Measurements from ENCODE around the gene TRMT112.
"Not testable (repeated sequence)": the region's sequence is repeated elsewhere in the genome, so short reads cannot be mapped to it uniquely, and the experiment has no call there.

Gene TRMT112

DNA sequence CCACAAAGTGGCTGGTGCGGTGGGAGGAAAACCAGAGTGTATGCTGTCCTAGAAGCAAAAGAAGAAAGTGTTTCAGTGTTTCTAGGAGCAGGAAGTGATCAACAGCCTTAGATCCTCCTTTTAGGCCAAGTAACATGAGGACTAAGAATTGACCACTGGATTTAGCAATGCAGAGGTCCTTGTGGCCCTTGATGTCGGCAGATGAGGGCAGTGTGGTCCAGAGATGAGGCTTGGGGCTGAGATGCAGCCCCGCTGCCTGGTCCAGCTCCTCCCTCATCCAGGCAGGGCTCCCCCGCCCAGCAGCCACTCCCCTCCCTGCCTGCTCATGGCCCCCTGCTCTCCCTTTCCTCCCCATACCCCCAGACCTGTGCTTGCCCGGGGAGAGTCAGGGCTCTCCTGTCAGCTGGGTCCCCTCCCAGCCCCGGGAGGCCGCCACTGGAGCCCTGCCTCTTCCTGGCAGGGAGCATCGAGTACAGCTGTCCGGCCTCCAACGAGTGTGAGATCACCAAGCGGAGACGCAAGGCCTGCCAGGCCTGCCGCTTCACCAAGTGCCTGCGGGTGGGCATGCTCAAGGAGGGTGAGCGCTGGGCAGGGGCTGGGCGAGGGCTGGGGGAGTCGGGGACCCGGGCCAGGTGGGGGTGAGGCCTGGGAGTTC lies 3.7 kb downstream of the TRMT112 start:
- DNase-seq (ENCODE audit: low read depth, low spot score): no peak

DNA sequence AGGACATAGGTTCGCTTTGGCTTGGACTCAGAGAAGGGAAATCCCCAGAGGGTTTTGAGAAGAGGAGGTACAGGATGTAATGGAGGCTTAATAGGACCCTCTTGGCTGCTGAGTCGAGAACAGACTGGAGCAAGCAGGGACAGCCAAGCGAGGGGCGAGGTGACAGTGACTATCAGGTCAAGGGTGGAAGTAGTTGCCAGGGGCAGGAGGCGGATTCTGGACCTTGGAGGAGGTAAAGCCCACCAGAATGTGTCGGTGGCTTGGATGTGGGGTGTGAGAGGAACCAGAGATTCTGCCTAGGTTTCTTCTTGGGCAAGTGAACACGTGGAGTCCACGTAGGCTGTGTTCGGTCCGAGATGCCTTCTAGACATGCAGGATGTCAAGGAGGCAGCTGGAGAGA lies 4.4 kb downstream of the TRMT112 start:
- DNase-seq (ENCODE audit: low read depth, low spot score): no peak

DNA sequence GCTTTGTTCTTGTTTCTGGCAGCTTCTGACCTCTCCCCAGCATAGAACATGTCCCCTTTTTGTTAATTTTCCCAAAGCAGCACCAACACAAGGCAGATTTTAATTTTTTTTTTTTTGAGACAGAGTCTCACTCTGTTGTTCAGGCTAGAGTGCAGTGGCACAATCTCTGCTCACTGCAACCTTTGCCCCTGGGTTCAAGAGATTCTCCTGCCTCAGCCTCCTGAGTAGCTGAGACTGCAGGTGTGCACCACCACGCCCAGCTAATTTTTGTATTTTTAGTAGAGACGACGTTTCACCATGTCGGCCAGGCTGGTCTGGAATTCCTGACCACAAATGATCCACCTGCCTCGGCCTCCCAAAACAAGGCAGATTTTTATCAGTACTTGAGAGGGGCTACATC lies 9.6 kb downstream of the TRMT112 start:
- not testable (repeated sequence) for DNase-seq (ENCODE audit: low read depth, low spot score)

DNA sequence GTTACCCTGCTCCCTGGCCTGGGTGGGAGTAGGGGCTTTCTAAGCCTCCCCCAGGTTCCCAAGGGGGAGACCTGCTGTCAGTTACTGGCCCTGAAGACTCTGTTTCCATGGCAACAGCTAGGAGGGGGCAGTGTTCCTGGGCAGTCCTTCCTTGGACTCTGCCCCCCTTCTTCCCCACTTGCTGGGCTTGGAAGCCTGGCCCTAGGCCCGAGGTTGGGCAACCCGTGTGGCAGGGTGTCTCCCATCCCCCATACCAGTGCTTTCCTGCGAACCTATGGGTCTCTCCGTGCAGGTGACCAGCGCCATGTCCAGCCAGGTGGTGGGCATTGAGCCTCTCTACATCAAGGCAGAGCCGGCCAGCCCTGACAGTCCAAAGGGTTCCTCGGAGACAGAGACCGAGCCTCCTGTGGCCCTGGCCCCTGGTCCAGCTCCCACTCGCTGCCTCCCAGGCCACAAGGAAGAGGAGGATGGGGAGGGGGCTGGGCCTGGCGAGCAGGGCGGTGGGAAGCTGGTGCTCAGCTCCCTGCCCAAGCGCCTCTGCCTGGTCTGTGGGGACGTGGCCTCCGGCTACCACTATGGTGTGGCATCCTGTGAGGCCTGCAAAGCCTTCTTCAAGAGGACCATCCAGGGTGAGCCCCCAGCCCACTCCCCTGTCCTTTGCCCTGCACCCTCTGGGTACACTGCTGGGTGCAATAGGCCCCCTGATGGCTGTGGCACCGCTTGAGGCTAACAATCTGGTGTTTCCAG lies 10.3 kb downstream of the TRMT112 start:
- no peak for DNase-seq (ENCODE audit: low read depth, low spot score)

DNA sequence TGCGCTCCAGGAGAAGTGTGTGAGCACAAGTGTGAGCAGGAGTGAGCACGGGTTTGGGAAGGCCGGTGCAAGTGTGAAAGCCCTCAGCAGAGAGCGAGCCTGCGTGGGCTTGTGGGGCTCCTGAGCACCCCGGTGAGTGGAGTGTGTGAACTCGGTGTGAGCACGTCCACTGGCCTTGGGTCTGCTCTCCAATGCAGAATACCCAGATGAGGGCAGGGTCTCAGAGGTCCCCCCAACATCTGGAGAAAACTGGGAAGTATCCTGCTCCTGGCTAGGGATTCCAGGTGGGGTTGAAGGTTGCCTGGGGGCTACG lies 10.8 kb downstream of the TRMT112 start:
- no peak for DNase-seq (ENCODE audit: low read depth, low spot score)

DNA sequence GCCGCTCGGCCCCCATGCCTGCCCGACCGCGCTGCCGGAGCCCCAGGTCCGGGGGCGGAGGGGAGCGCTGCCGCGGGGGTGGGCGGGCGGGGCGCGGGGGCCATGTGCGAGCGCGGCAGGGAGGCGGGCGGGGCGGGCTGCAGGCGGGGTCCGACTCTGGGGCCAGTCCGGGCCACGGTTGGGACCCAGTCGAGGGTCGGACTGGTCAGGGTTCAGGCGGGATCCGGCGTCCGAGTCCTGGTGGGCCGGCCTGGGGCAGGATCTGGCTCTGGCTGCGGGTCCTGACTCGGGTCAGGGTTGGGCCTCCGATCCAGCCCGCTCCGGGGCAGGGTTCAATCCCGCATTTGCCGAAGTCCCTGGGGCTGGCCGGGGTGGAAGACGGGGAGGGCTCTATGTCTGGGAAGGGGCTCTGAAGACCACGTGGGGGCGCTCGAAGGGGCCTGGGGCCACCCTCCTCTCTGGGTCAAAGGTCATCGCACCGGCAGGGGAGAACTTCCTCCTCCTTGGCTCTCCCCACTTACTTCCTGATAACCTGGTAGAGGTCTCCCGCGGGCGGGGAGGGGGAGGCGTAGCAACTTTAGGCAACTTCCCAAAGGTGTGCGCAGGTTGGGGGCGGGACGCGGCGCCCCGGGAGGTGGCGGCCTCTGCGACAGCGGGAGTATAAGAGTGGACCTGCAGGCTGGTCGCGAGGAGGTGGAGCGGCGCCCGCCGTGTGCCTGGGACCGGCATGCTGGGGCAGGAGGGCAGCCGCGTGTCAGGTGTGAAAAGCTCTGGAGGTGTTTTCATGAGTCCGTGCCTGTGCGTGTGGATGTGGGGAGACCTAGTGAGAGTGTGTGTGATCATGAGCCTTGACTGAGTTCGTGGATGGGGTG lies 11.4 kb downstream of the TRMT112 start:
- no peak for DNase-seq (ENCODE audit: low read depth, low spot score)

DNA sequence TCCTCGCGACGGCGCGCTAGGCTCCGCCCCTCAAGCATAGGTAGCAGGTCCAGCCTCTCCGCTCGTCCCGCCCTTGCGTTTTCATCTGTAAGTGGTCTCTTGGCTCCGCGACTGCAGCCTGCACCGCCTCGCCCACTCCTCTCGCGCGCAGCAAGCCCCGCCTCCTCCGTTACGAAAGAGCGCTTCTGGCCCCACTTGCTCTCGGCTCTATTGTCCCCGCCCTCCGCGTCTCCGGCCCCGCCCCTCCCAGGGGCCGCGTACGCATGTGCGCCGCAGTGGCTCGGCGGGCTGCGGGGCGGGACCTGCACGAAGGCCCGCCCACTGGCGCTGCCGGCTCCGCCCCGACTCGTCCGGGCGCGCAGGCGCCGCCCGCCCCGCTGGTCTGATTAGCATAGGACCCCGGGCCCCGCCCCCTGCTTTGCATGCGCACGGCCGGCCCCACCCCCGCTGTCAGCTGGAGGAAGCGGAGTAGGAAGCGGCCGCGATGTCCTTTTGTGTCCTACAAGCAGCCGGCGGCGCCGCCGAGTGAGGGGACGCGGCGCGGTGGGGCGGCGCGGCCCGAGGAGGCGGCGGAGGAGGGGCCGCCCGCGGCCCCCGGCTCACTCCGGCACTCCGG lies 12.2 kb downstream of the TRMT112 start, which contains the start of gene ESRRA:
ESRRA (plus strand) TSS at position 450 of the 616 bp plus-strand sequence. CDS start 1,656 bp downstream, outside the sequence.
- DNase-seq (ENCODE audit: low read depth, low spot score): peak; percentile 92

DNA sequence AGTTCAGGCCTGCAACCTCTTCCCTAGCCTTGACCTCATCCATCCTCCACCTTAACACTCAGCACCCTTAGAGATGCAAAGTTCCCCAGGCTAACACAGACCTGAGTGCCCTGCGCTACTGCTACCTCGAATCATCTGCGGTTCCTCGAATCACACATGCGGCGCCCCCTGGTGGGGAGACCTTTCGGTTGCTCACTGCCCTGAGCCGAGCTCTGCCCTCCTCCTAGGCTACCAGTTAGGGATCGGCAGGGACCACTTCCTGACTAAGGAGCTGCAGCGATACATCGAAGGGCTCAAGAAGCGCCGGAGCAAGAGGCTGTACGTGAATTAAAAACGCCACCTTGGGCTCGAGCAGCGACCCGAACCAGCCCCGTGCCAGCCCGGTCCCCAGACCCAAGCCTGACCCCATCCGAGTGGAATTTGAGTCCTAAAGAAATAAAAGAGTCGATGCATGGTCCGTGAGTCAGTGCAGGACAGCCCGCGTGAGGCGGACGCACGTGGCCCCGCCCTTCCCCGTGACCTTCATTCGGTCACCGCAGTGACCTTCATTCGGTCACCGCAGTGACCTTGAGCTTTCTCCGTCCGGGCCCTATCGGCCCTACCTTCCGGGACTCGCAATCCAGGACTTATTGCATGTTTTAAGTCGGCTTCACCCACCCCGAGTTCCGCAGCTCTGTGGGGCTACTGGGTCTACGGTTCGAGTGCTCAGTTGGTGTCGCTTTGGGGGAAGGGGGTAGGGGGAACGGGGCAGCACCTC lies 12.9 kb downstream of the TRMT112 start:
- DNase-seq (ENCODE audit: low read depth, low spot score): peak; percentile 69

DNA sequence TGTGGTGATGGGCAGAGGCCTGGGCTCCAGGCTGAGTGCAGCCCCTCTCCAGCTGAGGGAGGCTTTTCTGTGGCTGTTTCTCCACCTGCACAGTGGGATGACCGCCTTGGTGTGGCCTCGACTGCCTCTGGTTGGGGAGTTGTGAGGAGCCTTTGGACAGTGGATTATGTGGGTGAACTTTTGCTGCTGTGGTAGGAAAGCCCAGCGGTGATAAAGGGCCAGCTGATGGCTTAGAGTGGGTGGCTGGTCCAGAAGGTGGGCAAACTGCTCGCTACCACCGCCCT lies 13.4 kb downstream of the TRMT112 start:
- DNase-seq (ENCODE audit: low read depth, low spot score): no peak

DNA sequence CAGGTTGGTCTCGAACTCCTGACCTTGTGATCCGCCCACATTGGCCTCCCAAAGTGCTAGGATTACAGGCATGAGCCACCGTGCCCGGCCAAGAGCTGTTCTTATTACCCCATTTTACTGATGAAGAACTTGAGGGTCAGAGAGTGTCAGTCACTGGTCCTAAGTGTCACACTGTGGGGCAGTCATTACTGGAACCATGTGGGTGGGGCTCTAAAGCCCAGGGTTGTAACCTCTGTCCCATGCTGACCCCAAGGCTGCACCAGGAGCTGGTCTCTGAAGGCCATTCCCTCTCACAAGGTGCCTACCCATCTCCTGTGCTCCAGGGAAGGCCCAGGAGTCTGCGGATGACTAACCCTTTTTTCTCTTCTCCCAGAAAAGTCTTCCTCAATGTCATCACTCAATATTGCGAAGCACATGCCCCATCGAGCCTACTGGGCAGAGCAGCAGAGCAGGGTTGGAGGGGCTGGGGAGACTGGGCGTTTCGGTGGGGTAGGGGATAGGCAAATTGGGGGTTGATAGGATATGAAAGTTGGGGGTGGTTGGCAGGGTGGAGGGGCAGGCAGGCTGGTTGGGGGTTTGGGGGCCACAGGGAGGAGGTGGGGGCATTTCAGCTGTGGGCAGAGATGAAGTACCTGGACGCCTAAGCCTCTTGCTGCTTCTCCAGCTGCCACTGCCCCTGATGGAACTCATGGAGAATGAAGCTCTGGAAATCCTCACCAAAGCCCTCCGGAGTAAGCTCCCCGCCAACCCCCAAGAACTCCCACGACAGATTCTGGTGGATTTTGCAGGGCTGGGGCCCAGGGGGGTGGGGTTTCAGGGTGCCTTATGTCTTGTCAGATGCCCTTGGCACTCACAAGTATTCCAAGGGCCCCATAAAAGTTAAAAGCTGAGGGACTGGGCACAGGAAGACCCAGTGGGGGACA lies 14.0 kb downstream of the TRMT112 start:
- no peak for DNase-seq (ENCODE audit: low read depth, low spot score)

DNA sequence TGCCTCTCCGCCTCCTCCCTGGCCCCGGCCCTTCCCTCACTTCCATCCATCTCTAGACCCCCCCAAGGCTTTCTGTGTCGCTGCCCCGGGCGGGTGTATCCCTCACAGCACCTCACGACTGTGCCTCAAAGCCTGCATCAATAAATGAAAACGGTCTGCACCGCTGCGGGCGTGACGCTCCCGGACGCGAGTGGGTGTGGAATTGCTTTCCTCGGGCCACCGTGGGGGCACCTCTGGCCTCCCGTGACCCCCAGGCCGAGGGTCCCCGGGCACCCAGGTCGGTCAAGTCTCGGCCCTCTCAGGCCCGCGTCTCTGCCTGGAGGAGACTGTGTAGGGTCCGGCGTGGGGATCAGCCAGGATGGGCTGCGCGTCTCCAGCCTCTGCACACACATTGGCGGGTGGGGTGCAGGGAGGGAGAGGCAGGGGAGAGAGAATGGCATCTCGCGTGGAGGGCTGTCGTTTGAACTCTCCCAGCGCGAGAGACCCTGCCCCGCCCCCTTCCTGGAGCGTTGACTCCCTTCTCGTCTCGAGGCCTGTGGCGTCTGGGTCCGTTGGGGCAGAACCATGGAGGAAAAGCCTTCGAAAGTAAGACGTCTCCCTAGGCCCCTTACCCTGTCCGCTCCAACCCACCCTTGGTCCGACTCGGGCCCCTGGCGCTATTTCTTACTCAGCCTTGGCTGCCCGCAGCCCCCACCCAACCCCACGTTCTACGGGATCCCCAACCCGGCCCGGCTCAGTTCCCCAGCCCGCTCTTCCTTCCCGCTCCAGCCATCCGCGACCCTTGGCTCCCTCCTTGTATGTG lies 17.3 kb downstream of the TRMT112 start, which contains the start of gene CATSPERZ:
CATSPERZ (plus strand) TSS at position 512 of the 802 bp plus-strand sequence; CDS start at position 565, 53 bp downstream.
- no peak for DNase-seq (ENCODE audit: low read depth, low spot score)

DNA sequence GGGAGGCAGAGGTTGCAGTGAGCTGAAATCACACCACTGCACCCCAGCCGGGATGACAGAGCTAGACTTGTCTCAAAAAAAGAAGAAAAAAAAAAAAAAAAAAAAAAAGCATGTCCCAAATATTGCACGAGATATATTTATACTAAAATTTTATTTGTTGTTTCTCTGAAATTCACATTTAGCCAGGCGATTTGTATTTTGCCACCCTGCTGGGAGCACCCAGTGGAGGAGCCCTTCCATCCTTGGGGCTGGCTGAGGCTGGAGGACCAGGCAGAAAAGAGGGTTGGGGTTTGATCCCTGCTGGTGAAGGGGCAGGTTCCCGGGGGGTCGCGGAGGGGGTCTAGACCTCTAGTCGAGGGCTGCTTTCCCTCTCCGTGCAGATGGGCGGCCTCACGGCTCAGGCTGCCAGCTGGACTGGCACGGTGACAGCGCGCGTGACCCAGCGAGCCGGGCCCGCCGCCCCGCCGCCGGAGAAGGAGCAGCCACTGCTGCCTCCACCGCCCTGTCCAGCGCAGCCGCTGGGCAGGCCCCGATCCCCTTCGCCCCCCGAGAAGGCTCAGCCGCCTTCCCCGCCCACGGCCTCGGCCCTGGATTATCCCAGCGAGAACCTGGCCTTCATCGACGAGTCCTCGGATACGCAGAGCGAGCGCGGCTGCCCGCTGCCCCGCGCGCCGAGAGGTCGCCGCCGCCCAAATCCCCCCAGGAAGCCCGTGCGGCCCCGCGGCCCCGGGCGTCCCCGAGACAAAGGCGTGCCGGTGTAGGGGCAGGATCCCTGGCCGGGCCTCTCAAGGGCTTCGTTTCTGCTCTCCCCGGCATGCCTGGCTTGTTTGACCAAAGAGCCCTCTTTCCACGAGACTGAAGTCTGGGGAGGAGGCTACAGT lies 18.2 kb downstream of the TRMT112 start:
- no peak for DNase-seq (ENCODE audit: low read depth, low spot score)

DNA sequence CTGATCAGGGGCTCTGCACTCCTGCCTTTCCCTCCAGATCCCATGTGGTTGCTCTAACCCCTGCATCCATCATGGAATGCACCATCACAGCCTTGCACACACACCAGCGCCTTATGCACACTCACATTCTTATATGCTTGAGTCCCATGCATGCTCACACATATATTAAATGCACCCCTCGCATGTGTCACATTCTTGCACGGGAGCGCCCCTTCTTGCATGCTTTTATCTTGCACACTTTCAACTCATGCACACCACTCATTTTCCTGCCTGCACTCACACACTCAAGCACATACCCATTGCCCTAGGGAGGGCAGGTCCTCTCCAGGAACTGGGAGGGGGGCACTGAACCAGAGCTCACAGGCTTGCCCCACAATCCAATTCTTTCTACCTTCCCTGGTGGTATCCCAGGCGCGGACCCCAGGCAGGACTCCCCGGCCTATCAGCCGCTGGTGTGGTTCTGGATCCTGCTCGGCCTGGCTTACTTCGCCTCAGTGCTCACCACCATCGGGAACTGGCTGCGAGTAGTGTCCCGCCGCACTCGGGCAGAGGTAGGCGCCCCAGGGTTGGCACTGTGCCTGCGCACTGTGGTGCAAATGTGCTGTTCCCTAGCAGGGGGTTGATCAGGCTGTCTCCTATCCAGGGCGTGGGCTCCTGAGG lies 19.5 kb downstream of the TRMT112 start:
- no peak for DNase-seq (ENCODE audit: low read depth, low spot score)

DNA sequence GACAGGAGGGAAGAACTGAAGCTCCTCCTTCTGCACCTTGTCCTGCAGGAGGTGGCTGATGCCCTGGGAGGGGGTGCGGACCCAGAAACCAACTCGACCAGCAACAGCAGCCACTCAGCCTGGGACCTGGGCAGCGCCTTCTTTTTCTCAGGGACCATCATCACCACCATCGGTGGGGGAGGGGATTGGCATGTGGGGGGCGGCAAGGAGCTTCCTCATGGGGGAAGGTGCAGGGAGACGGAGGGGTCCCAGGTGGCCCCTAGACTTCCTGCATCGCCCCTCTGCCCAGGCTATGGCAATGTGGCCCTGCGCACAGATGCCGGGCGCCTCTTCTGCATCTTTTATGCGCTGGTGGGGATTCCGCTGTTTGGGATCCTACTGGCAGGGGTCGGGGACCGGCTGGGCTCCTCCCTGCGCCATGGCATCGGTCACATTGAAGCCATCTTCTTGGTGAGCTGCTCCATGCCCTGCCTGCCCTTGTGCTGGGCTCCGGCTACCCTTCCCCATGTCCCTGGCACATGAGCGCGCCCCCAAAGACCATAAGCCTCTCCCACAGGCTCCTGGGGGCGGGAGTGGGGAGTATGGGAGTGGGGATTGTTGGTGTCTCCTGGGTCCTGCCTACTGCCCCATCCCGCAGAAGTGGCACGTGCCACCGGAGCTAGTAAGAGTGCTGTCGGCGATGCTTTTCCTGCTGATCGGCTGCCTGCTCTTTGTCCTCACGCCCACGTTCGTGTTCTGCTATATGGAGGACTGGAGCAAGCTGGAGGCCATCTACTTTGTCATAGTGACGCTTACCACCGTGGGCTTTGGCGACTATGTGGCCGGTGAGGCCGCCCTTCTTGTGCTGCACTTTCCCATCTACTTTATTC lies 20.3 kb downstream of the TRMT112 start:
- no peak for DNase-seq (ENCODE audit: low read depth, low spot score)

DNA sequence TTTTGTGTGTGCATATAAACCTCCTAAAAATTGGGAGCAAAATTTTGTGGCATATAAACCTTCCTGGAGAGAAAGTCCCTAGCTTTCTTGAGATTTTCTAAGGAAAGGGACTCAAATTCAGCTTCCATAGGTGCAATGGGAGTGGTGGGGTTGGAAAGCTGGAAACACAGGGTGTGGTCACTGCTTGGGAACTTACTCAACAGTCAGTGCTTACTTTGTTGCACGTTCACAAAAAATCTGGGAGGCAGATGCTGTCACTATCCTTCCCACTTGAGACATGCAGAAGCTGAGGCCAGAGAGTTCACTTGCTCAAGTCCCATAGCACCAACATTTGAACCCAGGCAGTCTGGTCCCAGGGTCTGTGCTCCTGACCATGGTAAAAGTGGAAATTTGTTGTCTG lies 21.1 kb downstream of the TRMT112 start:
- DNase-seq (ENCODE audit: low read depth, low spot score): no peak

DNA sequence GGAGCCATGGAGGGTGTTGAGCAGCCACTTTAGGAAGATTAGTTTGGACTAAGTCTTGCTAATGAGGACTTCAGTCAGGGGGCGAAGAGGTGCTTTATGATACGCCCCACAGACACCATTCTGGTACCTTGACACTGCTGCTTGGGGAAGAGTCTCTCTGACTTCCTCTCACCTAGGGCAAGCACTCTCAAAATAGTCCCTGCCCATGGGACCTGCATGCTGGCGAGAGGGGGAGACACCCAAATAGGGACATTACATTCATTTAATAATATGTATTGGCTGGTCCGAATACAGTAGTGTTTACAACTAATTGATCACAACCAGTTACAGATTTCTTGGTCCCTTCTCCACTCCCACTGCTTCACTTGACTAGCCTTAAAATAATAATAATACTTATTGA lies 21.6 kb downstream of the TRMT112 start:
- no peak for DNase-seq (ENCODE audit: low read depth, low spot score)

DNA sequence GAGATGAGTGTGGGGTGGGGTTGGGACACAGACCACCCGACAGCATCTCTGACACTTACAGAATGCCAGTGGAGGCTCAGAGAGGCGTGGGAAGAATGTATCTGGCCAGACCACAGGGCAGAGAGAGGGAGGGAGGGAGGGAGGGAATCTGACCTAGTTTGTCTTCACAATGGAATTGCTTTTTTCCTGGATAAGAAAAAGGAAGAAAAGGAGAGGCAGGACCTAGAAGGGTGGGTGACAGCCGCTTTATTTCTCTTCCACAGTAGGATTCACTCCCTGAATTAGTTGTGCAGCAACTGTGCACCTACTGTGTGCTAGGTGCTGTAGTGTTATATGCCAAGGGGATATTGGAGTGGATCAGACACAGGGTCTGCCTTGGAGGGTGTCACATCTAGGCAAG lies 22.6 kb downstream of the TRMT112 start:
- DNase-seq (ENCODE audit: low read depth, low spot score): no peak
